DOHH2 (cell line): Measurements from ENCODE around the gene KCTD12.

Experiments used
- H3F3A ChIP-seq: fragments of 200-600 bp; sonication (generic), shearing (Covaris generic); 2 replicates; pipeline ENCODE4 v1.6.0; 2016; ENCODE audit warnings: antibody characterized with exemption, mild to moderate bottlenecking; ENCODE audit not compliant: control insufficient read depth, insufficient read depth
- H3K27ac ChIP-seq: fragments of 200-600 bp; sonication (generic); 2 replicates; pipeline ENCODE4 v1.5.1; 2014; ENCODE audit warnings: low read depth, mild to moderate bottlenecking, low read length, moderate library complexity
- H3K27me3 ChIP-seq: fragments of 200-600 bp; sonication (generic); 2 replicates; pipeline ENCODE4 v1.6.1; 2014; ENCODE audit warnings: mild to moderate bottlenecking, low read length, mixed read lengths; ENCODE audit not compliant: control insufficient read depth
- H3K36me3 ChIP-seq: fragments of 200-600 bp; sonication (generic); 2 replicates; pipeline ENCODE4 v1.6.1; 2014; ENCODE audit warnings: mild to moderate bottlenecking, low read length, moderate library complexity, mixed read lengths; ENCODE audit not compliant: control insufficient read depth
- H3K4me1 ChIP-seq: fragments of 200-600 bp; sonication (generic); 2 replicates; pipeline ENCODE4 v1.6.1; 2014; ENCODE audit warnings: mild to moderate bottlenecking, low read length, mixed read lengths; ENCODE audit not compliant: control insufficient read depth
- H3K4me2 ChIP-seq: fragments of 200-600 bp; sonication (generic); 2 replicates; pipeline ENCODE4 v1.6.0; 2014; ENCODE audit warnings: mild to moderate bottlenecking, low read length, moderate library complexity
- H3K4me3 ChIP-seq: fragments of 200-600 bp; sonication (generic); 2 replicates; pipeline ENCODE4 v1.5.1; 2014; ENCODE audit warnings: mild to moderate bottlenecking, low read length, mixed read lengths
- H3K79me2 ChIP-seq: fragments of 200-600 bp; sonication (generic); 2 replicates; pipeline ENCODE4 v1.6.1; 2014; ENCODE audit warnings: mild to moderate bottlenecking, low read length, mixed read lengths; ENCODE audit not compliant: control insufficient read depth
- H3K9me2 ChIP-seq: fragments of 200-600 bp; sonication (generic); replicated peaks from 2 replicates; pipeline ENCODE4 v1.6.1; 2014; ENCODE audit warnings: mild to moderate bottlenecking, low read length, mixed read lengths; ENCODE audit not compliant: control insufficient read depth
- H3K9me3 ChIP-seq: fragments of 200-600 bp; sonication (generic); 2 replicates; pipeline ENCODE4 v1.6.1; 2014; ENCODE audit warnings: antibody characterized with exemption, low read length, mixed read lengths; ENCODE audit not compliant: control insufficient read depth, insufficient read depth
- H4K20me1 ChIP-seq: fragments of 200-600 bp; sonication (generic); 2 replicates; pipeline ENCODE4 v1.6.0; 2014; ENCODE audit warnings: low read depth, mild to moderate bottlenecking, antibody characterized with exemption, low read length, moderate library complexity; ENCODE audit not compliant: control insufficient read depth, insufficient read depth
- EZH2phosphoT487 ChIP-seq: fragments of 200-600 bp; sonication (generic); IDR thresholded peaks from 2 replicates; pipeline ENCODE4 v1.6.1; 2017; ENCODE audit warnings: borderline replicate concordance, mild to moderate bottlenecking, antibody characterized with exemption, low read length, moderate library complexity, mixed read lengths
- TF ChIP-seq, protein P1 (sequence below): fragments of 200-600 bp; sonication (generic); IDR thresholded peaks from one replicate; pipeline ENCODE4 v1.5.1; 2014; ENCODE audit warnings: antibody characterized with exemption, mild to moderate bottlenecking, low read depth, low read length; ENCODE audit not compliant: poor library complexity, severe bottlenecking

KCTD12 gene

DNA sequence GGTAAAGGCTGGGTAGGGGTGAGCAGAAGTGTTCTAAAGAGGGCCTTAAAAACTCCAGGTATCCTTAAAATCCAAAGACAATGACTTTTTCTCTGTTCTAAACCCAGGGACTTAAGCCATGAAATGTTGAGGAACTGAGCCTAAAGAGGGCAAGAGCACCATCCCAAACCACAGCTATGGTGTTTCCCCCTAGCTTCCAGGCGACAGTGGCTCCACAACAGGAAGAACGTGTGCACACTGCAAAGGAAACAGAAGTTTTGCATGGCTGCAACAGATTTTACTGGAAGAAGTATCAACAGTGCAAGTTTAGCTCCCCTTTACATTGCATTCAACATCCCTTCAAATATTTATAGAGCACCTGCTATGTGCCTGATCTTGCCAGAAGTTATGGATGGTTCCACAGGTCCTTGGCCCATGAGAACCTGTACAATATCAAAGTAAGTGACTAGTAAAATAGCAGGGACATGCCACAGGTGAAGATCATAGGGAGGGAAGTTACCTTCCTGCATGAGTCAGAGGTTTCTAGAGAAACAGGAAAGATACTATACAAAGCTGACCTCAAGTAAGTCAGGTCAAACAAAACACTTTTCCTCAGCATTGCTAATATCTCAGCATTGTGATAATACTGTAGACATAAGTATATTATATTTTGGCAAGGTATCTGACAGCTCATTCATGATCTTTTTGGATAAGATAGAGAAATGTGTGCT lies 8.4 kb upstream of the KCTD12 start:
- Histone ChIP-seq H3K27ac (no peak overlapping the region), H3K36me3 (no peaks in the 10 kb centered on the region), H3K4me3 (no peak overlapping the region), H3K79me2 (no peaks in the 10 kb centered on the region), H3K4me1 (no peaks in the 10 kb centered on the region), H3F3A (no peaks in the 10 kb centered on the region), H3K27me3 (peaks cover 40% of the 10 kb centered on the region), H3K4me2 (no peak overlapping the region), H3K9me2 (no peaks in the 10 kb centered on the region), H4K20me1 (no peaks in the 10 kb centered on the region), H3K9me3 (peaks cover 6% of the 10 kb centered on the region; the same call in 1 of the 2 replicates)
- TF ChIP-seq EZH2phosphoT487, result no peak
- TF ChIP-seq, protein P1, sequence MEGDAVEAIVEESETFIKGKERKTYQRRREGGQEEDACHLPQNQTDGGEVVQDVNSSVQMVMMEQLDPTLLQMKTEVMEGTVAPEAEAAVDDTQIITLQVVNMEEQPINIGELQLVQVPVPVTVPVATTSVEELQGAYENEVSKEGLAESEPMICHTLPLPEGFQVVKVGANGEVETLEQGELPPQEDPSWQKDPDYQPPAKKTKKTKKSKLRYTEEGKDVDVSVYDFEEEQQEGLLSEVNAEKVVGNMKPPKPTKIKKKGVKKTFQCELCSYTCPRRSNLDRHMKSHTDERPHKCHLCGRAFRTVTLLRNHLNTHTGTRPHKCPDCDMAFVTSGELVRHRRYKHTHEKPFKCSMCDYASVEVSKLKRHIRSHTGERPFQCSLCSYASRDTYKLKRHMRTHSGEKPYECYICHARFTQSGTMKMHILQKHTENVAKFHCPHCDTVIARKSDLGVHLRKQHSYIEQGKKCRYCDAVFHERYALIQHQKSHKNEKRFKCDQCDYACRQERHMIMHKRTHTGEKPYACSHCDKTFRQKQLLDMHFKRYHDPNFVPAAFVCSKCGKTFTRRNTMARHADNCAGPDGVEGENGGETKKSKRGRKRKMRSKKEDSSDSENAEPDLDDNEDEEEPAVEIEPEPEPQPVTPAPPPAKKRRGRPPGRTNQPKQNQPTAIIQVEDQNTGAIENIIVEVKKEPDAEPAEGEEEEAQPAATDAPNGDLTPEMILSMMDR, result no peak

GRCh38 chr13:76892488-76892887 lies 6.3 kb upstream of the KCTD12 start:
- Histone ChIP-seq H3K4me3 (no peak overlapping the region), H3K36me3 (no peaks in the 10 kb centered on the region), H3F3A (no peaks in the 10 kb centered on the region), H3K79me2 (no peaks in the 10 kb centered on the region), H3K9me3 (no peaks in the 10 kb centered on the region), H3K4me1 (no peaks in the 10 kb centered on the region), H3K4me2 (no peak overlapping the region), H3K9me2 (no peaks in the 10 kb centered on the region), H3K27ac (no peak overlapping the region), H3K27me3 (peaks cover 56% of the 10 kb centered on the region), H4K20me1 (no peaks in the 10 kb centered on the region)
- TF ChIP-seq, protein P1, result no peak
- TF ChIP-seq EZH2phosphoT487, result no peak

GRCh38 chr13:76890021-76890420 lies 3.8 kb upstream of the KCTD12 start:
- Histone ChIP-seq H3K27ac (no peak overlapping the region), H3K79me2 (no peaks in the 10 kb centered on the region), H4K20me1 (no peaks in the 10 kb centered on the region), H3K9me2 (no peaks in the 10 kb centered on the region), H3K4me2 (no peak overlapping the region), H3K36me3 (no peaks in the 10 kb centered on the region), H3F3A (no peaks in the 10 kb centered on the region), H3K27me3 (peaks cover 63% of the 10 kb centered on the region), H3K4me1 (peaks cover 5% of the 10 kb centered on the region), H3K9me3 (no peaks in the 10 kb centered on the region), H3K4me3 (no peak overlapping the region)
- TF ChIP-seq, protein P1, result no peak
- TF ChIP-seq EZH2phosphoT487, result no peak
